ENCODE data around the gene SIRPA. TPM values are rescaled to one million over a fixed set of nuclear protein-coding genes. Genes with fewer than 3 reads are reported as not detected.

The SIRPA gene
- total and polyA plus RNA-seq, 2 donors (not counting 1 experiment from before 2014, with no cell fraction given) = 25.1 to 26.6 TPM

GRCh38 chr20:1868856-1869255, 26.4 kb upstream of the SIRPA start:
- H4K20me1 ChIP-seq (ENCODE audit: control insufficient read depth, extremely low read depth, insufficient read depth, low read length) = no peaks in the 10 kb centered on the region
- no peaks in the 10 kb centered on the region for H3K79me2 ChIP-seq (ENCODE audit: control insufficient read depth, insufficient read depth, low read length)
- no peaks in the 10 kb centered on the region for H3K36me3 ChIP-seq (ENCODE audit: control insufficient read depth, insufficient read depth, low read length)
- no peak overlapping the region for H3K27ac ChIP-seq (ENCODE audit: insufficient read depth, low read length)
- no peak overlapping the region for H3K9ac ChIP-seq (ENCODE audit: insufficient read depth, low read length)
- H3K4me1 ChIP-seq (ENCODE audit: control insufficient read depth, extremely low read depth, insufficient read depth, low read length) = no peaks in the 10 kb centered on the region
- H2AFZ ChIP-seq (ENCODE audit: low read length) = no peak overlapping the region
- TF ChIP-seq CTCF (conservative IDR thresholded peaks at IDR 0.05 in 1 of 2, IDR thresholded peaks at IDR 0.05 in 1 of 2; ENCODE audit: low read depth in 1 of 2, low read length in 2 of 2) = no peak
- no peak for TF ChIP-seq EZH2 (IDR thresholded peaks at IDR 0.05; ENCODE audit: low read length, missing control alignments)
- H3K4me3 ChIP-seq (replicated peaks in 1 of 4; ENCODE audit: control extremely low read depth in 1 of 4, insufficient read depth in 1 of 4, low read depth in 3 of 4, low read length in 4 of 4) = no peak overlapping the region
- DNase-seq (ENCODE audit: low read depth in 2 of 2) = peak; percentile 51 to 66
- no peaks in the 10 kb centered on the region for H3K9me3 ChIP-seq (ENCODE audit: control insufficient read depth, insufficient read depth, low read depth, low read length)
- peaks cover 10% of the 10 kb centered on the region for H3K27me3 ChIP-seq (ENCODE audit: control insufficient read depth, insufficient read depth, low read length)
- no peak overlapping the region for H3K4me2 ChIP-seq (ENCODE audit: extremely low read depth, insufficient read depth, low read length)

- H3K9me3 ChIP-seq (ENCODE audit: control insufficient read depth, insufficient read depth, low read depth, low read length) = no peaks in the 10 kb centered on the region
- H2AFZ ChIP-seq (ENCODE audit: low read length) = no peak overlapping the region
- no peaks in the 10 kb centered on the region for H3K79me2 ChIP-seq (ENCODE audit: control insufficient read depth, insufficient read depth, low read length)
- no peaks in the 10 kb centered on the region for H3K36me3 ChIP-seq (ENCODE audit: control insufficient read depth, insufficient read depth, low read length)
- no peak overlapping the region for H3K9ac ChIP-seq (ENCODE audit: insufficient read depth, low read length)
- H3K4me2 ChIP-seq (ENCODE audit: extremely low read depth, insufficient read depth, low read length) = no peak overlapping the region
- peaks cover 13% of the 10 kb centered on the region for H3K27me3 ChIP-seq (ENCODE audit: control insufficient read depth, insufficient read depth, low read length)
- TF ChIP-seq EZH2 (IDR thresholded peaks at IDR 0.05; ENCODE audit: low read length, missing control alignments) = no peak
- no peak for TF ChIP-seq CTCF (conservative IDR thresholded peaks at IDR 0.05 in 1 of 2, IDR thresholded peaks at IDR 0.05 in 1 of 2; ENCODE audit: low read depth in 1 of 2, low read length in 2 of 2)
- no peak overlapping the region for H3K4me3 ChIP-seq (replicated peaks in 1 of 4; ENCODE audit: control extremely low read depth in 1 of 4, insufficient read depth in 1 of 4, low read depth in 3 of 4, low read length in 4 of 4)
- H4K20me1 ChIP-seq (ENCODE audit: control insufficient read depth, extremely low read depth, insufficient read depth, low read length) = no peaks in the 10 kb centered on the region
- no peaks in the 10 kb centered on the region for H3K4me1 ChIP-seq (ENCODE audit: control insufficient read depth, extremely low read depth, insufficient read depth, low read length)
- no peak overlapping the region for H3K27ac ChIP-seq (ENCODE audit: insufficient read depth, low read length)
- no peak for DNase-seq (ENCODE audit: low read depth in 2 of 2)
These were observed 24.9 kb upstream of the SIRPA start for GRCh38 chr20:1870323-1870722.

DNA sequence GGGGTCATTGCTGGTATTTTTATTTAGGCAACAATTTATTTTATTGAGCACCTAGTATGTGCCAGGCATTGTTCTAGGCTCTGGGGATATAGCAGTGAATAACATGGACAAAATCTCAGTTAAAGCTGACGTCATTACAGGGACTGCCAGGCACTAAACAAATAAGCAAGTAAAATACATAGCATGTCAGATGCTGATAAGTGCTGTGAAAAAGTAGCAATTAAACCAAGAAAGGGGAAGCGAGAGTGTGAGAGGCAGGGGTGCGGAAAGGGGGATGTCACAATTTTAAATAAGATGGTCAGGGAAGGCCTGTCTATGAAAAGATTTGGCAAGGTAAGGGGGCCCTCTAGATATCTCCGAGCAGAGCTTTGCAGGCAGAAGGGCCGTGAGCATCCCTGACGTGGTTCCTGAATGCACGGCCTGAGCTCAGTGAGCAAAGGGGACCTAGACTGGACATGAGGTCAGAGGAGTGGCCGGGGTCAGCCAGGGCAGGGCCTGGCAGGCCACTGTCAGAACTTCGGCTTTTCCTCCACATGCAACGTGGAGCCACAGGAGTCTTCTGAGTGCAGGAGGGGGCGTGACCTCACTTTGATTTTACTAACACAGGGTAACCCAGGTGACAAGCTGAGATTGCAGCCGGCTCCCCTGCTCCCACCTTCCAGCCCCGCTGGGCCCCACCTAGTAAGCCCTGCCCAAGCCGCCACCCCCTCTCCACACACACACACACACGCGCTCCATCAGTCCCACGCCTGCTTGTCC, 24.2 kb upstream of the SIRPA start:
- no peak overlapping the region for H3K27ac ChIP-seq (ENCODE audit: insufficient read depth, low read length)
- H3K4me1 ChIP-seq (ENCODE audit: control insufficient read depth, extremely low read depth, insufficient read depth, low read length) = no peaks in the 10 kb centered on the region
- DNase-seq (ENCODE audit: low read depth in 2 of 2) = no peak

More for the DNA sequence above, 24.2 kb upstream of the SIRPA start:
- Histone ChIP-seq H3K9me3 (ENCODE audit: control insufficient read depth, insufficient read depth, low read depth, low read length) (no peaks in the 10 kb centered on the region), H3K79me2 (ENCODE audit: control insufficient read depth, insufficient read depth, low read length) (no peaks in the 10 kb centered on the region), H4K20me1 (ENCODE audit: control insufficient read depth, extremely low read depth, insufficient read depth, low read length) (no peaks in the 10 kb centered on the region), H3K9ac (ENCODE audit: insufficient read depth, low read length) (no peak overlapping the region), H2AFZ (ENCODE audit: low read length) (no peak overlapping the region), H3K4me2 (ENCODE audit: extremely low read depth, insufficient read depth, low read length) (no peak overlapping the region), H3K4me3 (replicated peaks in 1 of 4; ENCODE audit: control extremely low read depth in 1 of 4, insufficient read depth in 1 of 4, low read depth in 3 of 4, low read length in 4 of 4) (no peak overlapping the region), H3K36me3 (ENCODE audit: control insufficient read depth, insufficient read depth, low read length) (no peaks in the 10 kb centered on the region), H3K27me3 (ENCODE audit: control insufficient read depth, insufficient read depth, low read length) (peaks cover 9% of the 10 kb centered on the region)
- TF ChIP-seq EZH2 (IDR thresholded peaks at IDR 0.05; ENCODE audit: low read length, missing control alignments) (no peak), CTCF (conservative IDR thresholded peaks at IDR 0.05 in 1 of 2, IDR thresholded peaks at IDR 0.05 in 1 of 2; ENCODE audit: low read depth in 1 of 2, low read length in 2 of 2) (no peak)

Data from fibroblast of lung (primary cell).